ENCODE results near the gene TMEM156.

TMEM156 gene

GRCh38 chr4:39044956-39045826, 13.0 kb upstream of the TMEM156 start:
- no peak for TF ChIP-seq CTCF (IDR thresholded peaks at IDR 0.05; ENCODE audit: low read depth, low read length, missing control alignments)
- no peak for DNase-seq (ENCODE audit: extremely low read depth, low read depth)
- peak overlapping the region; percentile 66 for H3K4me3 ChIP-seq (replicated peaks; ENCODE audit: low read depth, low read length)

DNA sequence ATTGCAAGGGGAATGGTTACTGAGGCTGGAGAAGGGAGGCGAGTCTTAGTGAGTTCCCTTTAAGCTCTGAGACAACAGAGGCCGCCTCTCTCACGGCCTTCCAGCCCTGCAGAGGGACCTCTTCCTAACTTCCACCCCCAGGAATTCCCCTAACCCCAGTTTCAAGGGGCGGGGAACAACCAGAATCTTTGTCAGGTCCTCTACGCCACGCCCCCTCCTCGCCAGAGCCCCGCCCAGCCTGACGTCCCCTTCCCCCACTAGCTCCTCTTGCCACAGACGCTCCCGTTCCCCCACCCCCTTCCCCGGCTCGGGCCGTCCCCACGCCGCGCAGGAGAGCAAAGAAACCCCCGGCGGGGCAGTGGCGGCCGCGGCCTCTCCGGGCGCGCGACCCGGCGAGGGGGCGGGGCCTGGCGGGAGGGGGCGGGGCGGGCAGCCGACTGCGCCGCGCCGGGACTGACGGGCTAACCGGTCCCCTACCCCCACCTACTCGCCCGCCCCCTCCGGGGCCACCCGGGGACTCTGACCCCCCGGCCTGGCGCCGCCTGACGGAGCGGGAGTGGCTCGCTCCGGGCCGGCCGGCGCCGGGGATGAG, 12.3 kb upstream of the TMEM156 start:
- peak; percentile 70 for DNase-seq (ENCODE audit: extremely low read depth, low read depth)
- TF ChIP-seq CTCF (IDR thresholded peaks at IDR 0.05; ENCODE audit: low read depth, low read length, missing control alignments), result no peak

DNA sequence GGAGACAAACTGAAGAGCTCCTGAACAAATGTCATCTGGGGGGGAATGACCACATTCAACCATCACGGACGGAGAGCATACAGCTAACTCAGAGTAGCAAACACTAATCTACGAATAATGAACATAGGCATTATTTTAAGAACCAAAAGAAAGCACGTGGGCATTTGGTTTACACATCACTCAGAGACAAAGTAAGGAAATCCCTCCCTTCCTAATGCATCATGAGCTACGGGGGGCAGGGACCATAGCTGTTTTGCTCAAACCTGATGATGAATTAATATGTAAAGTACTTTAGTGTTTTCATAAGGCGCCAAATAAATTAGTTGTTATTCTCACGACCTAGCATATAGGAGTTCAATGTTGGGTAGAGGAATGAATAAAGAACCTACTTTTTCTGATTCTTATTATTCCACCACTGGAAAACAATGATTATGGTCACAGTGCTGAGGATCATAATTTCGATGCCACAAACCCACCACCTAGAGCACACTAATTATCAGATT, 11.7 kb upstream of the TMEM156 start:
- H3K4me3 ChIP-seq (replicated peaks; ENCODE audit: low read depth, low read length), result peak overlapping the region; percentile 66
- no peak for DNase-seq (ENCODE audit: extremely low read depth, low read depth)
- no peak for TF ChIP-seq CTCF (IDR thresholded peaks at IDR 0.05; ENCODE audit: low read depth, low read length, missing control alignments)

More for the DNA sequence above, 12.3 kb upstream of the TMEM156 start:
- peak overlapping the region; percentile 66 for H3K4me3 ChIP-seq (replicated peaks; ENCODE audit: low read depth, low read length)

- no peak for TF ChIP-seq CTCF (IDR thresholded peaks at IDR 0.05; ENCODE audit: low read depth, low read length, missing control alignments)
- no peak for DNase-seq (ENCODE audit: extremely low read depth, low read depth)
- peak overlapping the region; percentile 66; the same call in 1 of the 2 replicates for H3K4me3 ChIP-seq (replicated peaks; ENCODE audit: low read depth, low read length)
Observed at GRCh38 chr4:39043058-39043860, 11.1 kb upstream of the TMEM156 start.

DNA sequence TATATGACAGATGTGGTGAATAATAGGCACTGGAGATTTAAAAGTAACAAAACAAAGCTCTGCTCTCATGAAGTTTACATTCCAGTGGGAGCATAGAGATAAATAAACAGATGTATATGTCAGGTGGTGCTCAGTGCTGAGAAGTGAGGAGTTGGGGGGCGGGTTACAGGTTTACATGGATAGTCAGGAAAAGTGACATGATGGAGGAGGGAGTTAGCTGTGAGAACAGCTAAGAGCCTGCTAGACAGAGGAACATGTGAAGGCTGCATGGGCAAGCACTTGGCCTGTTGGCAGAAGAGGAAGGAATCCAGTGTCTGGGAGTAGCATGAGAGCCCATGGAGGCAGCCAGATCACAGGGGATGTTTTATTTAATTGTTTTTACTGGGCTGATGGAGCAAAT, 10.2 kb upstream of the TMEM156 start:
- TF ChIP-seq CTCF (IDR thresholded peaks at IDR 0.05; ENCODE audit: low read depth, low read length, missing control alignments), result no peak
- no peak for DNase-seq (ENCODE audit: extremely low read depth, low read depth)
- no peak overlapping the region for H3K4me3 ChIP-seq (replicated peaks; ENCODE audit: low read depth, low read length)

DNA sequence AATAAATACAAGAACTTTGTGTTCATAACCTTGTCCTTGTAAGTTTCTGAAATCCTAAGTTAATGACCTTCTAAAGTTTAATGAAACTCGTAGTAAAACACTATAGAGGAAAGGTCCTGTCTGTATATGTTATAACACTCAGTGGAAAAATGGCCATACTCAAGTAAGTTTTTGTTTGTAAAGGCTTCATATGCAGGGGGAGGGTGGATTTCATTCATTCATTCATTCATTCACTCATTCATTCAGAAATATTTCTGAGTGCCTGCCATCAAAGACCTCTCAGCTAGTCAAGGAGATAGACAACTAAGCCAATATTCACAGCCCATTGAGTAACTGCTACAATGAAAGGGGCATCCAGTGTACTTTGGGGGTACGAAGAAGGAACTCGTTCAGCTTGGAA, 6.9 kb upstream of the TMEM156 start:
- no peak overlapping the region for H3K4me3 ChIP-seq (replicated peaks; ENCODE audit: low read depth, low read length)

More for the DNA sequence above, 6.9 kb upstream of the TMEM156 start:
- DNase-seq (ENCODE audit: extremely low read depth, low read depth), result no peak
- TF ChIP-seq CTCF (IDR thresholded peaks at IDR 0.05; ENCODE audit: low read depth, low read length, missing control alignments), result no peak
